ENCODE data around the gene SLC39A6.
"Not testable (repeated sequence)": the region's sequence is repeated elsewhere in the genome, so short reads cannot be mapped to it uniquely, and the experiment has no call there.

SLC39A6 gene, protein sequence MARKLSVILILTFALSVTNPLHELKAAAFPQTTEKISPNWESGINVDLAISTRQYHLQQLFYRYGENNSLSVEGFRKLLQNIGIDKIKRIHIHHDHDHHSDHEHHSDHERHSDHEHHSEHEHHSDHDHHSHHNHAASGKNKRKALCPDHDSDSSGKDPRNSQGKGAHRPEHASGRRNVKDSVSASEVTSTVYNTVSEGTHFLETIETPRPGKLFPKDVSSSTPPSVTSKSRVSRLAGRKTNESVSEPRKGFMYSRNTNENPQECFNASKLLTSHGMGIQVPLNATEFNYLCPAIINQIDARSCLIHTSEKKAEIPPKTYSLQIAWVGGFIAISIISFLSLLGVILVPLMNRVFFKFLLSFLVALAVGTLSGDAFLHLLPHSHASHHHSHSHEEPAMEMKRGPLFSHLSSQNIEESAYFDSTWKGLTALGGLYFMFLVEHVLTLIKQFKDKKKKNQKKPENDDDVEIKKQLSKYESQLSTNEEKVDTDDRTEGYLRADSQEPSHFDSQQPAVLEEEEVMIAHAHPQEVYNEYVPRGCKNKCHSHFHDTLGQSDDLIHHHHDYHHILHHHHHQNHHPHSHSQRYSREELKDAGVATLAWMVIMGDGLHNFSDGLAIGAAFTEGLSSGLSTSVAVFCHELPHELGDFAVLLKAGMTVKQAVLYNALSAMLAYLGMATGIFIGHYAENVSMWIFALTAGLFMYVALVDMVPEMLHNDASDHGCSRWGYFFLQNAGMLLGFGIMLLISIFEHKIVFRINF

DNA sequence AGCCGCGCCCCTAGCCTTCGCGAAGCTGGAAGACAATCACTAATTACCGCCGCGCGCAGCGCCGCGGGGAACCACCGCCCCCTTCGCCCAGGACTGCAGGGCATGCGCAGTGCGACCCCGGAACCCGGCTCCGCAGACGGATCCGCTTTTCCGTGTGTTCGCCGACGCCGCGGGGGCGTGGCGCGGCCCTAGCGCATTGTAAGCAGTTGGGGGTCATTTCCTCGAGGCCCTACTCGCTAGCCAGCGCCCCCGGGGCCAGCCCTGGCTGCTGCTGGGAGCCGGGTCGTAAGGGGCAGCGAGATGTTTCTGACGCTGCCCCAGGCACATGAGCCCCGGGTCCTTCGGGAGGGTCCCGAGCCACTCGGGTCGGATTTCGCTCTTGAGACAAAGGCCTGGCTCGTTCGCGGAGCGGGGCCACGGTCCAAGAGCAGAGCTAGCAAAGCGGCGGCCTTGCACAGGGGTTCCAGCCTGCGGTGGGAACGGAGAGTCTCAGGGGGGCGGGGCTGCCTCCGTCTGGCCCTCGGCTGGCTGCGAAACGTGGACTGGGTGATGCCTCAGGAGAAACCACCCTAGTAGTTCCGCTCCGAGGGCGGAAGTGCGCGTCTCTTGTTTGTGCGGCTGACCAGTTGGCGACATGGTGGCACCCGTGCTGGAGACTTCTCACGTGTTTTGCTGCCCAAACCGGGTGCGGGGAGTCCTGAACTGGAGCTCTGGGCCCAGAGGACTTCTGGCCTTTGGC lies at the start of gene SLC39A6, which contains the start of gene ELP2:
Gene SLC39A6, minus strand, starts transcription at position 41 of the 739 bp plus-strand sequence. CDS start 2,333 bp downstream, outside the sequence.
Gene ELP2, plus strand, starts transcription at position 600 of the 739 bp plus-strand sequence. Its CDS starts 35 bp downstream, at position 635.
- peak; percentile 73 to 92 for DNase-seq

GRCh38 chr18:36177913-36178312 lies 48.8 kb upstream of the SLC39A6 start:
- no peak for DNase-seq

DNA sequence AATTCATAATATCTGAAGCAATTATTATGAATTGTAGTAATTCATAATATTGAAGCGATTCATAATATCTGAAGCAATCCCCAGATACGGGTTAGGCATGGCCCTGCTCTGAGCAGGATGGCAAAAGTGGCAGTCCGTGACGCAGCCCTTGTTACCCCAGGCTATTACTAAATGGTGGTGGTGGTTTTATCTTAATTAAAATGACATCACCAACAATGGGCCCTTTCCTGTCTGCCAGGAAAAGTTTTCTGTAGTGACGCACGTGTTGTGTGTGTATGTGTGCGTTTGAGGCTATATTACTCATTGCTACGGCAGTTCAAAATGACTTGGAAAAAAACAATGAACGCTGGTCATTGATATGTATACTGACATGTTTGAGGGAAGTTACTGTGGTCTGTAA lies 47.6 kb upstream of the SLC39A6 start:
- no peak for DNase-seq

- no peak for DNase-seq
These were observed 47.0 kb upstream of the SLC39A6 start for GRCh38 chr18:36176177-36176584.

GRCh38 chr18:36175481-36175880 lies 46.3 kb upstream of the SLC39A6 start:
- no peak for DNase-seq

GRCh38 chr18:36169938-36170337 lies 40.8 kb upstream of the SLC39A6 start:
- no peak for DNase-seq

DNA sequence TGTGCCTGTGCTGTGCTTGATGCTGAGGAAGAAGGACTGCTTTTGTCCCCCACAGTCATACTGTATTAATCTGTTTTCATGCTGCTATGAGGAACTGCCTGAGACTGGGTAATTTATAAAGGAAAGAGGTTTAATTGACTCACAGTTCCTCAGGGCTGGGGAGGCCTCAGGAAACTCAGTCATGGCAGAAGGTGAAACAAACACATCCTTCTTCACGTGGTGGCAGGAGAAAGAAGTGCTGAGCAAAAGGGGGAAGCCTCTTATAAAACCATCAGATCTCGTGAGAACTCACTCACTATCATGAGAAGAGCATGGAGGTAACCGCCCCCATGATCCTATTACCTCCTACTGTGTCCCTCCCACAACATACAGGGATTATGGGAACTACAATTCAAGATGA lies 39.2 kb upstream of the SLC39A6 start:
- not testable (repeated sequence) for DNase-seq

DNA sequence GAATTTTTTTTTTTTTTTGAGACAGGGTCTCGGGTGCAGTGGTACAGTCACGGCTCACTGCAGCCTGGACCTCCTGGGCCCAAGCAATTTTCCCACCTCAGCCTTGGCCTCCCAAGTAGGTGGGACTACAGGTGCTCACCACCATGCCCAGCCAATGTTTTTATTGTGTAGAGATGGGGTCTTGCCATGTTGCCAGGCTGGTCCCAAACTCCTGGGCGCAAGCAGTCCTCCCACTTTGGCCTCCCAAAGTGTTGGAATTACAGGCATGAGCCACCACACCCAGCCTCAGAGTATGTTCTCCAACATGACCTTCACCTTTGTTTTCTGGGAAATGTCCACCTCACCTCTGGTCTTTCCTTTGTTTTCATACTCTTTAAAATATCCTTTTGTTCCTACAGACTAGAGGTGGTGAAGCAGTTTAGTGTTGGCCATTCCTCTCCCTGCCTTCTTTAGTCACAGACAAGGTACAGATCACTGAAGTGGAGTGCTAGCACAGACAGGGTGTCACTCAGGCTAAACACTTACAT lies 38.6 kb upstream of the SLC39A6 start:
- DNase-seq, result no peak

DNA sequence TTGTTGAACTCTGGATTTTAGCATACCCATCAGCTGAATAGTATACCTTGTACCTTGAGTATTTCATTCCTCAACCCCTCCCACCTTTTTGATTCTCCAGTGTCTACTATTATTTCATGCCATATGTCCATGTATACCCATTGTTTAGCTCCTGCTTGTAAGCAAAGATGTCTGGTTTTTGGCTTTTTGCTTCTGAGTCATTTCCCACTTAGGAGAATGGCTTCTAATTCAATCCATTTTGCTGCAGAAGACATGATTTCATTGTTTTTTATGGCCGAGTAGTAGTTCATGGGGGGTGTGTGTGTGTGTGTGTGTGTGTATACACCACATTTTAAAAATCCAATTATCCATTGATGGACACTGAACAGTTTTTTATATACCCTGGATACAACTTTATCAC lies 33.8 kb upstream of the SLC39A6 start:
- no peak for DNase-seq

DNA sequence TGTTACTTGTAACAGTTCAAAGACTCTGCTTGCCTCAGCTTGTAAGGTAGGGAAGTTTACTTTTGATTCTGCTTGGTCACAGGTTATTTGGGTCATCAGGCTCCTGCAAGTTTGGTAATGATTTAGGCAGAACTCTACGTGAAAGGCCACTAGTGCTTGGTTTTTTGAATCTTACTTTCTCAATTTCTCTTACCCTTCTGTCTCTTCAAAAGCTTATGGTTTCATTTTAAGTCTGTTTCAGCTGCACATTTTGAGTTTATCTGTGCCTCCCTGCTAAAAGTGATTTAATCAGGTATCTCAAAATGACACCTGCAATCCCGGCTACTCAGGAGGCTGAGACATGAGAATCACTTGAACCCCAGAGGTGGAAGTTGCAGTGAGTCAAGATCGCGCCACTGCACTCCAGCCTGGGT lies 31.8 kb upstream of the SLC39A6 start:
- DNase-seq, result no peak

DNA sequence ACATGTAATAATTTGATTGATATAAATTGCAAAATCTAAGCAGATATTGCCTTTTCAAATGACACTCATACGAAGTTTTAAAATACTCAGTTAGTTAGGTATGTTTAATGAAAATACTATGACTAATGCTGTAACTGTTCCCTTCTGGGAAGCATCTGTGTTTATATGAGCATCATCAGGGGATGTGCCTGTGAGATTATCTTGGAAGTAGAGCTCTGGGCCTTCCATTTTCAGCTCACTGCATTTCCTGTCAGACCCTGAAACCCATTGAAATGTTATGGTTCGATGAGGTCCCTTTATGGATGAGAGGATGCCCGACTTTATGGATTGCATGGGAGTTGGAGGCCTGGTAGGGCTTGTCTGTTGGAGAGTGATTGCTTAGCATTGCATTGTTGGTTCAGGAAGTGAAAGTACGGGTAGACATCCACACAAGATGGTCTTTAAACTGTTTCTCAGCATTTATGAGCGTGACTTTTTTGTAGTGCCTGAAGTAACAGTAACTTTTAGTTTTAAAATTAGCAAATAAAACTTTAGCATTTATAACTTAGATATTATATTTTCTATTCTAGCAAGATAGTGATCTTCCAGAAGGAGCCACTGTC lies 29.2 kb upstream of the SLC39A6 start:
- DNase-seq, result no peak

DNA sequence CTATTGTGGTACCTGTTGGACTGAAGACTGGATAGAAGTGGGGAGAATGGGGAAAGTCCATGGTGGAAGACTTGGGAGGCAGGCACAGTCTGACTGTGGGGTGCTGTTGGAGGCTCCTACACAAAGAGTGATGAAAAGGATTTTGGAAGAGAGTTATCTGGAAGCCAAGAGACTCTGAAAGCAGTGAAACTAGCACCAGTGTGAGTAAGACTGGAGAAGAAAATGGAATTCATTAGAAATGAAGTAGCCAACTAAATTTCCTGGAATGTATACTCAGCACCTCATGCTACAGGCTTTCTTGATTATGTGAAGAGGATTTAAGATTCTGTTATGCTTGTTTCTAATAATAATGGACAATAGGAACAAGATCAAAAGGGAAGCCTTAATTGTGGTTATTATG lies 28.3 kb upstream of the SLC39A6 start:
- no peak for DNase-seq

DNA sequence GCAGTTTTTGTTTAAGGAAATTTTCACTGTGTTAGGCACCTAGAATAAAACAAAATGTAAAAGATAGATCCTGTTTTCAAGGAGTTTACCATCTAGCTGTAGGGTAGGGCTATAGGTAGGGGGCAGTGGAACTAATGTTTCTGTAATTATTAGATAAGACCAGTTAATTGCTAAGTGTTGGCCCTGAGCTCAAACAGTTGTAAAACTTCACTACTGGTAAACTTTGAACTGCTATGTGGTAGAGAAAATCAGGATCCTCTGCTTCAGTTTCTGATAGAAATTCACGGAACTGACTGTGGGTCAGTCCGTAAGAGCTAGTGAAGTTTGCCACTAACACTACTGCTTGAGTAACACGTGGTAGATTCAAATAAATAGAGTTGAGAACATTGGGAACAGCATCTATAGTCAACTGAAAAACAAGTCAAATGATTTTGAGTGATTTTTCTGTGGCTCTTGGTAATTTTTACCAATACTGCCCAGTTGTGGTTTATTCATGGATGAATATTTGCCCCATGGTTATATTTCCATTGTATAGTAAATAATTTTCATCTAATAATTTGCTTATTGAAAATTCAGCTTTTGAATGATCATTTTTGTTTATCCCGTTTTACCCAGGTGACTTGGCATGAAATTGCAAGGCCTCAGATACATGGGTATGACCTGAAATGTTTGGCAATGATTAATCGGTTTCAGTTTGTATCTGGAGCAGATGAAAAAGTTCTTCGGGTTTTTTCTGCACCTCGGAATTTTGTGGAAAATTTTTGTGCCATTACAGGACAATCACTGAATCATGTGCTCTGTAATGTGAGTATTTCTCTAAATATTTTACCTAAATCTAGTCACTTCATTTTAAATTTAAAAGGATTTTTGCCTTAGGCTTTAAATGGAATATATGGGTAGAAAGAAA lies 27.0 kb upstream of the SLC39A6 start:
- DNase-seq, result no peak

DNA sequence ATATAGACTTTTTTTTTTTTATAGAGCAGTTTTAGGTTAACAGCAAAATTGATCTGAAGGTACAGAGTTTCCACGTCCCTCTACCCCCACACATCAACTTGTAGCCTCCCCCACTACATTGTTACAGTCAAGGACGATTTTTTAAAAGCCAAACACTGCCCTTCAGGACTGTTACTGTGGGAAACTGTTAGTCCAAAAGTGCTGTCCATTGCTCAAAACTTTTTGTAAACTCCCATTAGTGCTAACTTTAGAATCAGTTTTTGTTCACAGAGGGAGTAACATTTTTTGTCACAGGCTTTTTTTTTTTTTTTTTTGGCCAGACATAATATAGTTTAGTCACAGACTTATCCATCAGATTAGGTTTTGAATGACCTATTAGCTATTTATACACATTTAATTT lies 24.6 kb upstream of the SLC39A6 start:
- no peak for DNase-seq

DNA sequence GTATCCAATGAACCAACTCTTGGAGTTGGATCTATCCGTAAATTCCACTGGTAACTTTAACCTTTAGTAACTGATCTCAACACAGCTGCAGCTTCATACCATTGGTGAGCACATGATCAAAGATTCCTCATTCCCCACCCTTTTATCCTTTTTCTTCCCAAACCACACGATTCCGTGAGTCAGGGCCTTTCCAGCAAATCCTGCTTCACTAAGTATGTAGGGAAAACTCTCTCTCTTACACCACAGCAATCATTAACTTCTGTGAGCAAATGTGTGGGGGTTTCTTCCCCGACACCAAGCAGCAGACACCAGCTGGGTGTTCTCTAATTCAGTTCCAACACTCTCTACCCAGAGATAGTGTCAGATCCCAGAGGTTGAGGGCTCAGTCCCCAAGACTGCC lies 24.1 kb upstream of the SLC39A6 start:
- DNase-seq, result no peak

GRCh38 chr18:36152781-36153180 lies 23.6 kb upstream of the SLC39A6 start:
- no peak for DNase-seq

- no peak for DNase-seq
These were observed 20.6 kb upstream of the SLC39A6 start for GRCh38 chr18:36149514-36150289.

GRCh38 chr18:36143391-36143790 lies 14.3 kb upstream of the SLC39A6 start:
- DNase-seq, result no peak

DNA sequence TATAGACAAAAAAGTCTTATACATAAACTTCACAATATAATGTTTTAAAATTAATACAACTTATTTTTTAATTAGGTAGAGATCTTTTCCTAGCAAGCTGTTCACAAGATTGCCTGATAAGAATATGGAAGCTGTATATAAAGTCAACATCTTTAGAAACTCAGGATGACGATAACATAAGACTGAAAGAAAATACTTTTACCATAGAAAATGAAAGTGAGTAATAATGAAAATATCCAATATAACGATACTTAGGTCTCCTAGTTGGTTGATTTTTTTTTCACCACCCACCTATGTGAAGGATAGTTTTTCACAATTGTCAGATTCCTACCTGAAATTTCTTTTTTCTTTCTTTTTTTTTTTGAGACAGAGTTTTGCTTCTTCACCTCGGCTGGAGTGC lies 13.6 kb upstream of the SLC39A6 start:
- DNase-seq, result no peak

- DNase-seq, result no peak
These were observed 12.4 kb upstream of the SLC39A6 start for GRCh38 chr18:36141576-36141975.

DNA sequence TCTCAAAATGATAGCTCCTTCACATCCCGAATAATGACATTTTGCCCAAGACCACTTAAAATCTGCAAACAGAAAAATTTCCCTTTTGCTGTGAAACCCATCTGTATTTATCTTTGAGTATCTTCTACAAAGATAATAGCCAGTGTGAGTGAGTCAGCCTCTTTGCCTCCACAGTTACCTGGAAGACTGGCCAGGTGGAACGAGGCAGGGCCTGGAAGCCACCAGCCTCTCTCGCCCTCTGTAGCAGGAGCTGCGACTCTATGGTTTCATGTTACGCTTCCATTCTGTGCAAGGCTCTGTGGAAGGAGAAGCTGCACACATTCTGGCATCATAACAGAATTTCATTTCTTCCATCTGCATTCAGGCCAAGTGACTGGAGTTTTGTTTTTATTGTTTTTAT lies 10.1 kb upstream of the SLC39A6 start:
- no peak for DNase-seq
